NCI-H524 treated with DMSO at 0.1 percent for 48 hours (cell line): ENCODE data around the gene SLC27A2.

Source experiments
- DNase-seq: peaks from one replicate; lab custom pipeline; 2025; lab: John Stamatoyannopoulos, UW

Gene SLC27A2

GRCh38 chr15:50275908-50276307, 93.9 kb downstream of the SLC27A2 start:
- no peak for DNase-seq

GRCh38 chr15:50277370-50277769, 95.4 kb downstream of the SLC27A2 start:
- DNase-seq, result no peak

- DNase-seq, result no peak
Observed at GRCh38 chr15:50278496-50278895, 96.5 kb downstream of the SLC27A2 start.

- DNase-seq, result no peak
Observed at GRCh38 chr15:50280271-50280670, 98.3 kb downstream of the SLC27A2 start.

GRCh38 chr15:50281427-50281826, 99.4 kb downstream of the SLC27A2 start:
- no peak for DNase-seq
